SJSA1 (cell line): Measurements from ENCODE around the gene MAGEA12. TPM values are rescaled to one million over a fixed set of nuclear protein-coding genes. Genes with fewer than 3 reads are reported as not detected.
"Not testable (repeated sequence)": the region's sequence is repeated elsewhere in the genome, so short reads cannot be mapped to it uniquely, and the experiment has no call there.

Experiments used
- DNase-seq, 2 experiments: peaks; one replicate each; pipeline ENCODE4 v3.0.0-alpha.2; 2015 to 2020; ENCODE audit warnings: low spot score in 2 of 2, low read depth in 1 of 2
- H3K27ac ChIP-seq: fragments of 250-450 bp; sonication (Bioruptor Pico); 2 replicates; pipeline ENCODE4 v1.5.1; 2020; ENCODE audit warnings: mild to moderate bottlenecking, moderate library complexity
- H3K27me3 ChIP-seq: fragments of 250-450 bp; sonication (Bioruptor Pico); replicated peaks from 2 replicates; pipeline ENCODE4 v1.5.1; 2020; ENCODE audit warnings: mild to moderate bottlenecking, moderate library complexity
- H3K36me3 ChIP-seq: fragments of 250-450 bp; sonication (Bioruptor Pico); 2 replicates; pipeline ENCODE4 v1.5.1; 2020; ENCODE audit warnings: mild to moderate bottlenecking
- H3K4me1 ChIP-seq: fragments of 250-450 bp; sonication (Bioruptor Pico); replicated peaks from 2 replicates; pipeline ENCODE4 v1.6.1; 2021; ENCODE audit warnings: mild to moderate bottlenecking
- H3K4me3 ChIP-seq: fragments of 250-450 bp; sonication (Bioruptor Pico); 2 replicates; pipeline ENCODE4 v1.5.1; 2020; ENCODE audit warnings: mild to moderate bottlenecking
- H3K9me3 ChIP-seq: fragments of 250-450 bp; sonication (Bioruptor Pico); replicated peaks from 2 replicates; pipeline ENCODE4 v1.5.1; 2020; ENCODE audit warnings: mild to moderate bottlenecking
- total RNA-seq: library from RNA; depleted of rRNA; stranded (reverse); fragments of >200 nt; shearing (Covaris generic); gene quantifications from 2 replicates; pipeline ENCODE4 v1.2.3, GENCODE V29; 2014; rRNA removed

Gene MAGEA12, protein sequence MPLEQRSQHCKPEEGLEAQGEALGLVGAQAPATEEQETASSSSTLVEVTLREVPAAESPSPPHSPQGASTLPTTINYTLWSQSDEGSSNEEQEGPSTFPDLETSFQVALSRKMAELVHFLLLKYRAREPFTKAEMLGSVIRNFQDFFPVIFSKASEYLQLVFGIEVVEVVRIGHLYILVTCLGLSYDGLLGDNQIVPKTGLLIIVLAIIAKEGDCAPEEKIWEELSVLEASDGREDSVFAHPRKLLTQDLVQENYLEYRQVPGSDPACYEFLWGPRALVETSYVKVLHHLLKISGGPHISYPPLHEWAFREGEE
- total RNA-seq: not detected in 2 replicates

DNA sequence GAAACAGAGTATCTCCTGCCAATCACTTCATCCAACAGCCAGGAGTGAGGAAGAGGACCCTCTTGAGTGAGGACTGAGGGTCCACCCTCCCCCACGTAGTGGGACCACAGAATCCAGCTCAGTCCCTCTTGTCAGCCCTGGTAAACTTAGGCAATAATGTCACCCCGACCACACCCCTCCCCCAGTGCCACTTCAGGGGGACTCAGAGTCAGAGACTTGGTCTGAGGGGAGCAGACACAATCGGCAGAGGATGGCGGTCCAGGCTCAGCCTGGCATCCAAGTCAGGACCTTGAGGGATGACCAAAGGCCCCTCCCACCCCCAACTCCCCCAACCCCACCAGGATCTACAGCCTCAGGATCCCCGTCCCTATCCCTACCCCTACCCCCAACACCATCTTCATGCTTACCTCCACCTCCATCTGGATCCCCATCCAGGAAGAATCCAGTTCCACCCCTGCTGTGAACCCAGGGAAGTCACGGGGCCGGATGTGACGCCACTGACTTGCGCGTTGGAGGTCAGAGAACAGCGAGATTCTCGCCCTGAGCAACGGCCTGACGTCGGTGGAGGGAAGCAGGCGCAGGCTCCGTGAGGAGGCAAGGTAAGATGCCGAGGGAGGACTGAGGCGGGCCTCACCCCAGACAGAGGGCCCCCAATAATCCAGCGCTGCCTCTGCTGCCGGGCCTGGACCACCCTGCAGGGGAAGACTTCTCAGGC, at the start of gene MAGEA12, which contains the start of gene CSAG1:
MAGEA12 (plus strand) TSS at position 497 of the 715 bp plus-strand sequence. CDS start 2,405 bp downstream, outside the sequence.
CSAG1 (minus strand) TSS at position 461 of the 715 bp plus-strand sequence. CDS start 1,261 bp downstream, outside the sequence.
- Histone ChIP-seq H3K4me3 (no peak within 1 kb of the TSS), H3K9me3 (no peaks in the 10 kb centered on the region), H3K27ac (no peak within 1 kb of the TSS), H3K4me1 (no peaks in the 10 kb centered on the region), H3K36me3 (no peaks in the 10 kb centered on the region), H3K27me3 (no peaks in the 10 kb centered on the region)
- no peak for DNase-seq

DNA sequence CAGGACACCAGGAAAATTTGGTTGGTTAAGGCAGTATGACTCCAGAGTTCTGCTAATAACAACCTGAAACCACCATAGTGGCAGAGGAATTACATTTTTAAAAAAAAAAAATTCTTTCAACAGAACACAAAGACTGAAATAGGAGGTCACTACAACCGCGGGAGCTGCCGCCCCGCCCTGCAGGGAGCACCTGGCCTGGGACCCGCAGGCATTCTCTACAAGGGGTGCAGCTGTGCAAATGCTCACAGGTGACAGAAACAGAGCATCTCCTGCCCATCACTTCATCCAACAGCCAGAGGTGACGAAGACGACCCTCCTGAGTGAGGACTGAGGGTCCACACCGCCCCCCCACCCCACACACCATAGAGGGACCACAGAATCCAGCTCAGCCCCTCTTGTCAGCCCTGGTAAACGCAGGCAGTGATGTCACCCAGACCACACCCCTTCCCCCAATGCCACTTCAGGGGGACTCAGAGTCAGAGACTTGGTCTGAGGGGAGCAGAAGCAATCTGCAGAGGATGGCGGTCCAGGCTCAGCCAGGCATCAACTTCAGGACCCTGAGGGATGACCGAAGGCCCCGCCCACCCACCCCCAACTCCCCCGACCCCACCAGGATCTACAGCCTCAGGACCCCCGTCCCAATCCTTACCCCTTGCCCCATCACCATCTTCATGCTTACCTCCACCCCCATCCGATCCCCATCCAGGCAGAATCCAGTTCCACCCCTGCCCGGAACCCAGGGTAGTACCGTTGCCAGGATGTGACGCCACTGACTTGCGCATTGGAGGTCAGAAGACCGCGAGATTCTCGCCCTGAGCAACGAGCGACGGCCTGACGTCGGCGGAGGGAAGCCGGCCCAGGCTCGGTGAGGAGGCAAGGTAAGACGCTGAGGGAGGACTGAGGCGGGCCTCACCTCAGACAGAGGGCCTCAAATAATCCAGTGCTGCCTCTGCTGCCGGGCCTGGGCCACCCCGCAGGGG, 35.3 kb upstream of the MAGEA12 start, which contains the start of gene MAGEA3:
MAGEA3 (plus strand) TSS at position 843 of the 980 bp plus-strand sequence. CDS start 2,039 bp downstream, outside the sequence.
- not testable (repeated sequence) for DNase-seq, H3K4me1 ChIP-seq, H3K4me3 ChIP-seq, H3K27me3 ChIP-seq, H3K9me3 ChIP-seq, H3K27ac ChIP-seq, H3K36me3 ChIP-seq

DNA sequence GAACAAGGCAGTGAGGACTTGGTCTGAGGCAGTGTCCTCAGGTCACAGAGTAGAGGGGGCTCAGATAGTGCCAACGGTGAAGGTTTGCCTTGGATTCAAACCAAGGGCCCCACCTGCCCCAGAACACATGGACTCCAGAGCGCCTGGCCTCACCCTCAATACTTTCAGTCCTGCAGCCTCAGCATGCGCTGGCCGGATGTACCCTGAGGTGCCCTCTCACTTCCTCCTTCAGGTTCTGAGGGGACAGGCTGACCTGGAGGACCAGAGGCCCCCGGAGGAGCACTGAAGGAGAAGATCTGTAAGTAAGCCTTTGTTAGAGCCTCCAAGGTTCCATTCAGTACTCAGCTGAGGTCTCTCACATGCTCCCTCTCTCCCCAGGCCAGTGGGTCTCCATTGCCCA, 33.2 kb upstream of the MAGEA12 start:
- not testable (repeated sequence) for H3K9me3 ChIP-seq, H3K4me1 ChIP-seq, DNase-seq, H3K4me3 ChIP-seq, H3K27me3 ChIP-seq, H3K36me3 ChIP-seq, H3K27ac ChIP-seq

DNA sequence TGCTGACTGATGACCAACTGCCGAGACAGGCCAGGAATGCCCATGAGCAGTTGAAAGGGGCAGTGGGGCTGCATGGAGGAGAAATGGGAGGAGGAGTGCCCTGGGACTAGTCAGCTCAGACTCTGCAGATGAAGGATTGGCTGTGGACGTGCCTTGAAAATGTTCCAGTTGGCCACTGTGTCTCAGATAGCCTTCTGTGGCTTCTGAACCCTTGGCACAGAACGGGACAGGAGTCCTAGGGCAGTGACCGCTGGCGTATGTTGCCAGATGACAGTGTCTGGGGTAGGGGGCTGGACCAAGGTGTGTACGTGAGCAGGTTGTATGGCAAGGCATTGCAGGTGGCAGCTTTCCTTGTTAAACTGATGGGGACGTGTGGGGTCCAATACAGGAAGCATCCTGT, 27.1 kb upstream of the MAGEA12 start:
- H3K27me3 ChIP-seq, DNase-seq, H3K9me3 ChIP-seq, H3K4me1 ChIP-seq, H3K27ac ChIP-seq, H3K4me3 ChIP-seq, H3K36me3 ChIP-seq: not testable (repeated sequence)

DNA sequence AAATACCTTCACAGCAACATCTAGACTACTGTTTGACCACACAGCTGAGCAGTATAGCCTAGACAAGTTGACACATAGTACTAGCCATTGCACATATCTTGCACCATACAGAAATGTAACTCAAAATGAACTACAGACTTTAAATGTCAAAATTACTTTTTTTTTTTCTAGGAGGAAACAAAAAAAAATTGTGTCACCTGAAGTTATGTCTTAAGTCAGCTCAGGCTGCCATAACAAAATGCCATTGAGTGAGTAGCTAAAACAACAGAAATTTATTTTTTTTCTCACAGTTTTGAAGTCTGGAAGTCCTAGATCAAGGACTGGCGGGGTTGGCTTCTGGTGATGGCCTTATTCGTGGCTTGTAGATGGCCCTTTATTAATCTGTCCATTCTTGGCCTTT, 24.4 kb upstream of the MAGEA12 start, which contains the start of gene CSAG2:
CSAG2 (minus strand) TSS at position 101 of the 400 bp plus-strand sequence. CDS start 161 bp downstream, outside the sequence.
- not testable (repeated sequence) for H3K4me3 ChIP-seq, H3K4me1 ChIP-seq, H3K9me3 ChIP-seq, DNase-seq, H3K36me3 ChIP-seq, H3K27ac ChIP-seq, H3K27me3 ChIP-seq

DNA sequence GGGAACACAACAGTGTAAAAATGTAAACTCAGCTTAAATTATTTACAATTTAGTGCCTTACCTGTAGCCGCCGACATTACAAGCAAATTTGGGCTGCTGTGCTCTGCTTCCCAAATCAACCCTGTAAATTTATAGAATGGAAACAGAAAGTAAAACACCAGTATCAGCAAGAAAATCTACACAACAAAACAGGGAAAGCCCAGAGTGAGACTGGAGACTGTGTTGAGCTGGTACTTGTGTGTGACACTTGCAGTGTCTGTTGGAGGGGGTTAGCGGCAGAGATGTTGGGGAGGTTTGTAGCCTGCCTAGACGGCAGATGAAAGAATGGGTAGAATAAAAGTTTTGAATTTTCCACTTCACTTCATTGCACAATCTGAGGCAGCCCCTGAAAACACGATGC, 20.4 kb upstream of the MAGEA12 start:
- not testable (repeated sequence) for H3K4me1 ChIP-seq, DNase-seq, H3K9me3 ChIP-seq, H3K36me3 ChIP-seq, H3K27ac ChIP-seq, H3K4me3 ChIP-seq, H3K27me3 ChIP-seq

DNA sequence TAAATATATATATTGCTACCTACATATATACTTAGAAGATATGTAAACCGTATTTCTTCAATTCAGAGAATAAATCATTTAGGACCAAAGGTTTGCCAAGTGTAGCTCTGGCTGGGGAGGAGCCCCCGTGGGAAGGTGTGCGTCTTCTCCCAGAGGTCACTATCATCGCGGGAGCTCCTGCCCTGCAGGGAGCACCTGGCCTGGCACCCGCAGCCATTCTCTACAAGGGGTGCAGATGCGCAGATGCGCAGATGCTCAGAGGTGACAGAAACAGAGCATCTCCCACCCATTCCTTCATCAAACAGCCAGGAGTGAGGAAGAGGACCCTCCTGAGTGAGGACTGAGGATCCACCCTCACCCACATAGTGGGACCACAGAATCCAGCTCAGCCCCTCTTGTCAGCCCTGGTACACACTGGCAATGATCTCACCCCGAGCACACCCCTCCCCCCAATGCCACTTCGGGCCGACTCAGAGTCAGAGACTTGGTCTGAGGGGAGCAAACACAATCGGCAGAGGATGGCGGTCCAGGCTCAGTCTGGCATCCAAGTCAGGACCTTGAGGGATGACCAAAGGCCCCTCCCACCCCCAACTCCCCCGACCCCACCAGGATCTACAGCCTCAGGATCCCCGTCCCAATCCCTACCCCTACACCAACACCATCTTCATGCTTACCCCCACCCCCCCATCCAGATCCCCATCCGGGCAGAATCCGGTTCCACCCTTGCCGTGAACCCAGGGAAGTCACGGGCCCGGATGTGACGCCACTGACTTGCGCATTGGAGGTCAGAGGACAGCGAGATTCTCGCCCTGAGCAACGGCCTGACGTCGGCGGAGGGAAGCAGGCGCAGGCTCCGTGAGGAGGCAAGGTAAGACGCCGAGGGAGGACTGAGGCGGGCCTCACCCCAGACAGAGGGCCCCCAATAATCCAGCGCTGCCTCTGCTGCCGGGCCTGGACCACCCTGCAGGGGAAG, 19.5 kb upstream of the MAGEA12 start, which contains the start of gene MAGEA2B:
MAGEA2B (plus strand) TSS at position 814 of the 973 bp plus-strand sequence. CDS start 2,479 bp downstream, outside the sequence.
- not testable (repeated sequence) for H3K4me1 ChIP-seq, H3K4me3 ChIP-seq, H3K27me3 ChIP-seq, H3K9me3 ChIP-seq, H3K36me3 ChIP-seq, H3K27ac ChIP-seq, DNase-seq

DNA sequence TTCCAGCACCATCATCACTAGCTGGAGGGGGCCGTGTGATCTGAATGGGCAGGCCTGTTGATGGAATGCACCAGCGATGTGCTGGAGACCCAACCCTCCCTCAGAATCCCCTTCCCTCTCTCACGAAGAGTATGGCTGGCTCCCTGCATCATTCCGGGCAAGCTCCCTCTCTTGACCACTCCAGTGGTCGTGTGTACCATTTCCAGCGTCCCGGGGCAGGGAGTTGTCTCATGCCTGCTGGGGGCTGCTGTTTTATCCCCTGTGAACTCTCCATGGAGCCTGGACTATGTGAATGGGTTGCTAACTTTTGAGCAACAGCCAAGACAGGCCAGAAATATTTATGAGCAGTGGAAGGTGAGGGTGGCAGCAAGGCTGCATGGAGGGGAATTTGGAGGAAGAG, 8.1 kb upstream of the MAGEA12 start:
- Histone ChIP-seq H3K27me3 (no peaks in the 10 kb centered on the region), H3K9me3 (no peaks in the 10 kb centered on the region), H3K36me3 (no peaks in the 10 kb centered on the region), H3K27ac (no peak overlapping the region), H3K4me1 (no peaks in the 10 kb centered on the region), H3K4me3 (no peak overlapping the region)
- DNase-seq: no peak

DNA sequence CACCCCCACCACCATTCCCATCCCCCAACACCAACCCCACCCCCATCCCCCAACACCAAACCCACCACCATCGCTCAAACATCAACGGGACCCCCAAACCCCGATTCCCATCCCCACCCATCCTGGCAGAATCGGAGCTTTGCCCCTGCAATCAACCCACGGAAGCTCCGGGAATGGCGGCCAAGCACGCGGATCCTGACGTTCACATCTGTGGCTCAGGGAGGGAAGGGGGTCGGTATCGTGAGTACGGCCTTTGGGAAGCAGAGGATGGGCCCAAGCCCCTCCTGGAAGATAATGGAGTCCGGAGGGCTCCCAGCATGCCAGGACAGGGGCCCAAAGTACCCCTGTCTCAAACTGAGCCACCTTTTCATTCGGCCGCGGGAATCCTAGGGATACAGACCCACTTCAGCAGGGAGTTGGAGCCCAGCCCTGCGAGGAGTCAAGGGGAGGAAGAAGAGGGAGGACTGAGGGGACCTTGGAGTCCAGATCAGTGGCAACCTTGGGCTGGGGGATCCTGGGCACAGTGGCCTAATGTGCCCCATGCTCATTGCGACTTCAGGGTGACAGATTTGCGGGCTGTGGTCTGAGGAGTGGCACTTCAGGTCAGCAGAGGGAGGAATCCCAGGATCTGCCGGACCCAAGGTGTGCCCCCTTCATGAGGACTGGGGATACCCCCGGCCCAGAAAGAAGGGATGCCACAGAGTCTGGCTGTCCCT, 744 bp downstream of the MAGEA12 start:
- H3K27ac ChIP-seq, H3K36me3 ChIP-seq, H3K9me3 ChIP-seq, H3K4me3 ChIP-seq, H3K27me3 ChIP-seq, H3K4me1 ChIP-seq, DNase-seq: not testable (repeated sequence)

DNA sequence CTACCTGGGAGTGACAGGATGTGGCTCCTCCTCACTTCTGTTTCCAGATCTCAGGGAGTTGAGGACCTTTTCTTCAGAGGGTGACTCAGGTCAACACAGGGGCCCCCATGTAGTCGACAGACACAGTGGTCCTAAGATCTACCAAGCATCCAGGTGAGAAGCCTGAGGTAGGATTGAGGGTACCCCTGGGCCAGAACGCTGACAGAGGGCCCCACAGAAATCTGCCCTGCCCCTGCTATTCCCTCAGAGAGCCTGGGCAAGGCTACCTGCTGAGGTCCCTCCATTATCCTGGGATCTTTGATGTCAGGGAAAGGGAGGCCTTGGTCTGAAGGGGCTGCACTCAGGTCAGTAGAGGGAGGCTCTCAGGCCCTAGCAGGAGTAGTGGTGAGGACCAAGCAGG, 1.5 kb downstream of the MAGEA12 start:
- no peaks in the 10 kb centered on the region for H3K9me3 ChIP-seq
- H3K27me3 ChIP-seq: no peaks in the 10 kb centered on the region
- no peaks in the 10 kb centered on the region for H3K36me3 ChIP-seq
- no peaks in the 10 kb centered on the region for H3K4me1 ChIP-seq
- H3K4me3 ChIP-seq: no peak overlapping the region
- no peak for DNase-seq
- no peak overlapping the region for H3K27ac ChIP-seq

DNA sequence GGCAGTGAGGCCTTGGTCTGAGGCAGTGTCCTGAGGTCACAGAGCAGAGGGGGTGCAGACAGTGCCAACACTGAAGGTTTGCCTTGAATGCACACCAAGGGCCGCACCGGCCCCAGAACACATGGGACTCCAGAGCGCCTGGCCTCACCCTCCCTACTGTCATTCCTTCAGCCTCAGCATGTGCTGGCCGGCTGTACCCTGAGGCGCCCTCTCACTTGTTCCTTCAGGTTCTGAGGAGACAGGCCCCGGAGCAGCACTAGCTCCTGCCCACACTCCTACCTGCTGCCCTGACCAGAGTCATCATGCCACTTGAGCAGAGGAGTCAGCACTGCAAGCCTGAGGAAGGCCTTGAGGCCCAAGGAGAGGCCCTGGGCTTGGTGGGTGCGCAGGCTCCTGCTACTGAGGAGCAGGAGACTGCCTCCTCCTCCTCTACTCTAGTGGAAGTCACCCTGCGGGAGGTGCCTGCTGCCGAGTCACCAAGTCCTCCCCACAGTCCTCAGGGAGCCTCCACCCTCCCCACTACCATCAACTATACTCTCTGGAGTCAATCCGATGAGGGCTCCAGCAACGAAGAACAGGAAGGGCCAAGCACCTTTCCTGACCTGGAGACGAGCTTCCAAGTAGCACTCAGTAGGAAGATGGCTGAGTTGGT, 2.4 kb downstream of the MAGEA12 start:
- Histone ChIP-seq H3K27me3 (no peaks in the 10 kb centered on the region), H3K27ac (no peak overlapping the region), H3K4me1 (no peaks in the 10 kb centered on the region), H3K9me3 (no peaks in the 10 kb centered on the region), H3K36me3 (no peaks in the 10 kb centered on the region), H3K4me3 (no peak overlapping the region)
- no peak for DNase-seq

DNA sequence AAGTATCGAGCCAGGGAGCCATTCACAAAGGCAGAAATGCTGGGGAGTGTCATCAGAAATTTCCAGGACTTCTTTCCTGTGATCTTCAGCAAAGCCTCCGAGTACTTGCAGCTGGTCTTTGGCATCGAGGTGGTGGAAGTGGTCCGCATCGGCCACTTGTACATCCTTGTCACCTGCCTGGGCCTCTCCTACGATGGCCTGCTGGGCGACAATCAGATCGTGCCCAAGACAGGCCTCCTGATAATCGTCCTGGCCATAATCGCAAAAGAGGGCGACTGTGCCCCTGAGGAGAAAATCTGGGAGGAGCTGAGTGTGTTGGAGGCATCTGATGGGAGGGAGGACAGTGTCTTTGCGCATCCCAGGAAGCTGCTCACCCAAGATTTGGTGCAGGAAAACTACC, 3.0 kb downstream of the MAGEA12 start:
- H3K4me1 ChIP-seq, H3K27ac ChIP-seq, H3K27me3 ChIP-seq, H3K4me3 ChIP-seq, H3K36me3 ChIP-seq, DNase-seq, H3K9me3 ChIP-seq: not testable (repeated sequence)
